K562 (cell line): Measurements from ENCODE around the gene USP12. TPM values are rescaled to one million over a fixed set of nuclear protein-coding genes. Genes with fewer than 3 reads are reported as not detected.
A peak's percentile ranks its signal among the peaks of the same experiment; 100 is the strongest.

Experiments
- AFF1 ChIP-seq, 2 experiments: fragments of 450-650 bp; IDR thresholded peaks; 2 replicates each; pipeline ENCODE4 v1.6.1; 2018; ENCODE audit warnings: mild to moderate bottlenecking in 2 of 2, low read depth in 1 of 2; ENCODE audit not compliant: partially characterized antibody in 2 of 2
- AFF4 ChIP-seq: sonication (generic); formaldehyde crosslinking; IDR thresholded peaks from 2 replicates; pipeline ENCODE4 v1.8.0; 2023; ENCODE audit warnings: mild to moderate bottlenecking, missing genetic modification reagents
- BRD4 ChIP-seq: fragments of 200-600 bp; sonication (generic); IDR thresholded peaks from 2 replicates; pipeline ENCODE4 v1.6.1; 2017; ENCODE audit warnings: inconsistent platforms
- EP400 ChIP-seq: fragments of 450-650 bp; IDR thresholded peaks from 2 replicates; pipeline ENCODE4 v1.6.1; 2017; ENCODE audit warnings: antibody characterized with exemption, mild to moderate bottlenecking, moderate library complexity
- ESRRB ChIP-seq: fragments of 250-450 bp; sonication (Bioruptor Pico); IDR thresholded peaks from 2 replicates; pipeline ENCODE4 v1.5.0; 2020; ENCODE audit warnings: mild to moderate bottlenecking, moderate library complexity, borderline replicate concordance
- EZH2 ChIP-seq: IDR thresholded peaks from 2 replicates; pipeline ENCODE4 v1.6.1; 2012; ENCODE audit warnings: low read depth, mild to moderate bottlenecking, inconsistent platforms, low read length, borderline replicate concordance
- GABPB2 ChIP-seq: fragments of 250-450 bp; sonication (Bioruptor Pico); conservative IDR thresholded peaks from 2 replicates; pipeline ENCODE4 v1.5.1; 2021; ENCODE audit warnings: mild to moderate bottlenecking
- LEF1 ChIP-seq: fragments of 450-650 bp; IDR thresholded peaks from 2 replicates; pipeline ENCODE4 v1.6.1; 2016; ENCODE audit warnings: mild to moderate bottlenecking
- MEF2D ChIP-seq: conservative IDR thresholded peaks from 2 replicates; pipeline ENCODE4 v1.6.1; 2016; ENCODE audit warnings: low read depth, missing genetic modification characterization, missing compliant biosample characterization
- PML ChIP-seq: IDR thresholded peaks from 2 replicates; pipeline ENCODE4 v1.6.1; 2012; ENCODE audit warnings: low read length, inconsistent platforms
- RHOXF2B ChIP-seq: fragments of 250-450 bp; sonication (Bioruptor Pico); conservative IDR thresholded peaks from 2 replicates; pipeline ENCODE4 v1.5.1; 2021
- TGIF2 ChIP-seq: sonication (generic); formaldehyde crosslinking; IDR thresholded peaks from 2 replicates; pipeline ENCODE4 v1.8.1; 2022; ENCODE audit warnings: mild to moderate bottlenecking, missing genetic modification reagents, moderate library complexity
- polyA plus RNA-seq, 8 experiments: library from polyadenylated mRNA; depleted of rRNA in 4 of 8; stranded (reverse) in 5 of 8; unstranded in 3 of 8; fragments of >200 nt; fragmentation: Nextera tagmentation in 2 of 8; fragmentation: Illumina TruSeq in 1 of 8; extraction: Ambion mirVana in 2 of 8; extraction: Trizol in 1 of 8; gene quantifications; 2 replicates each; pipeline versions ENCODE4 v1.2.1 to v1.2.3, GENCODE V29; 2011 to 2014; ENCODE audit warnings: inconsistent platforms in 1 of 8, missing spikeins in 1 of 8
- total RNA-seq, 7 experiments: library from RNA; depleted of rRNA in 6 of 7; stranded (reverse); fragments of >200 nt in 6 of 7; fragmentation: Illumina TruSeq in 2 of 7; extraction: Trizol in 2 of 7; gene quantifications; 2 replicates each; pipeline versions ENCODE4 v1.2.1 to v1.2.3, GENCODE V29; 2011 to 2021; ENCODE audit warnings: low replicate concordance in 1 of 7
- TF ChIP-seq, protein P1 (sequence below): fragments of 450-650 bp; formaldehyde crosslinking; IDR thresholded peaks from 2 replicates; pipeline ENCODE4 v1.4.0; 2020; ENCODE audit warnings: mild to moderate bottlenecking, moderate library complexity
- TF ChIP-seq, protein P2 (sequence below): sonication (generic); formaldehyde crosslinking; IDR thresholded peaks from 2 replicates; pipeline ENCODE4 v1.8.0; 2022; ENCODE audit warnings: missing genetic modification reagents, mild to moderate bottlenecking, borderline replicate concordance

The USP12 gene
- total and polyA plus RNA-seq, 9 of the 15 experiments (the other 6 are each of a cell fraction or from before 2014, with no cell fraction given), result 1.8 to 20.5 (median 13.3) TPM

- TF ChIP-seq BRD4 (no peak), ESRRB (CRISPR knock-in tag) (no peak), TGIF2 (CRISPR knock-in tag) (no peak), PML (0 out of 2 replicates have a peak, but pooled peaks have one; percentile 27), AFF4 (no peak), EZH2 (no peak), RHOXF2B (CRISPR knock-in tag) (peak; percentile 92), LEF1 (peak; percentile 61; the same call in 1 of the 2 replicates), AFF1 (IDR thresholded peaks at IDR 0.05; ENCODE audit: low read depth in 1 of 2, partially characterized antibody in 2 of 2) (peak in 1 of 2 experiments; percentile 49), GABPB2 (CRISPR knock-in tag) (0 out of 2 replicates have a peak, but pooled peaks have one; percentile 41), EP400 (peak; percentile 44; the same call in 1 of the 2 replicates), MEF2D (tag) (peak; percentile 98)
- TF ChIP-seq, protein P1, sequence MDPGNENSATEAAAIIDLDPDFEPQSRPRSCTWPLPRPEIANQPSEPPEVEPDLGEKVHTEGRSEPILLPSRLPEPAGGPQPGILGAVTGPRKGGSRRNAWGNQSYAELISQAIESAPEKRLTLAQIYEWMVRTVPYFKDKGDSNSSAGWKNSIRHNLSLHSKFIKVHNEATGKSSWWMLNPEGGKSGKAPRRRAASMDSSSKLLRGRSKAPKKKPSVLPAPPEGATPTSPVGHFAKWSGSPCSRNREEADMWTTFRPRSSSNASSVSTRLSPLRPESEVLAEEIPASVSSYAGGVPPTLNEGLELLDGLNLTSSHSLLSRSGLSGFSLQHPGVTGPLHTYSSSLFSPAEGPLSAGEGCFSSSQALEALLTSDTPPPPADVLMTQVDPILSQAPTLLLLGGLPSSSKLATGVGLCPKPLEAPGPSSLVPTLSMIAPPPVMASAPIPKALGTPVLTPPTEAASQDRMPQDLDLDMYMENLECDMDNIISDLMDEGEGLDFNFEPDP, result peak; percentile 92
- TF ChIP-seq, protein P2, sequence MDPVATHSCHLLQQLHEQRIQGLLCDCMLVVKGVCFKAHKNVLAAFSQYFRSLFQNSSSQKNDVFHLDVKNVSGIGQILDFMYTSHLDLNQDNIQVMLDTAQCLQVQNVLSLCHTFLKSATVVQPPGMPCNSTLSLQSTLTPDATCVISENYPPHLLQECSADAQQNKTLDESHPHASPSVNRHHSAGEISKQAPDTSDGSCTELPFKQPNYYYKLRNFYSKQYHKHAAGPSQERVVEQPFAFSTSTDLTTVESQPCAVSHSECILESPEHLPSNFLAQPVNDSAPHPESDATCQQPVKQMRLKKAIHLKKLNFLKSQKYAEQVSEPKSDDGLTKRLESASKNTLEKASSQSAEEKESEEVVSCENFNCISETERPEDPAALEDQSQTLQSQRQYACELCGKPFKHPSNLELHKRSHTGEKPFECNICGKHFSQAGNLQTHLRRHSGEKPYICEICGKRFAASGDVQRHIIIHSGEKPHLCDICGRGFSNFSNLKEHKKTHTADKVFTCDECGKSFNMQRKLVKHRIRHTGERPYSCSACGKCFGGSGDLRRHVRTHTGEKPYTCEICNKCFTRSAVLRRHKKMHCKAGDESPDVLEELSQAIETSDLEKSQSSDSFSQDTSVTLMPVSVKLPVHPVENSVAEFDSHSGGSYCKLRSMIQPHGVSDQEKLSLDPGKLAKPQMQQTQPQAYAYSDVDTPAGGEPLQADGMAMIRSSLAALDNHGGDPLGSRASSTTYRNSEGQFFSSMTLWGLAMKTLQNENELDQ (CRISPR knock-in tag), result no peak
These were observed 33.0 kb downstream of the USP12 start (continued) for GRCh38 chr13:27138457-27139093.
